Right lung (tissue), 5 donors: ENCODE data around the gene IFITM1. TPM values are rescaled to one million over a fixed set of nuclear protein-coding genes. Genes with fewer than 3 reads are reported as not detected.
"Not testable (repeated sequence)": the region's sequence is repeated elsewhere in the genome, so short reads cannot be mapped to it uniquely, and the experiment has no call there.

Source experiments
- DNase-seq, 2 donors: peaks; one replicate each; pipeline ENCODE4 v3.0.0-alpha.2; 2013
- polyA plus RNA-seq, 5 donors: library from polyadenylated mRNA; unstranded; fragments of 120-200 nt; gene quantifications; one replicate each; pipeline versions ENCODE4 v1.2.1 to v1.2.3, GENCODE V29; 2013; ENCODE audit warnings: inconsistent platforms in 1 of 5, low replicate concordance in 1 of 5; ENCODE audit not compliant: insufficient read length in 5 of 5, insufficient read depth in 1 of 5

Gene IFITM1
- polyA plus RNA-seq, 5 donors: 9.3 to 14.1 (median 13.2) TPM

DNA sequence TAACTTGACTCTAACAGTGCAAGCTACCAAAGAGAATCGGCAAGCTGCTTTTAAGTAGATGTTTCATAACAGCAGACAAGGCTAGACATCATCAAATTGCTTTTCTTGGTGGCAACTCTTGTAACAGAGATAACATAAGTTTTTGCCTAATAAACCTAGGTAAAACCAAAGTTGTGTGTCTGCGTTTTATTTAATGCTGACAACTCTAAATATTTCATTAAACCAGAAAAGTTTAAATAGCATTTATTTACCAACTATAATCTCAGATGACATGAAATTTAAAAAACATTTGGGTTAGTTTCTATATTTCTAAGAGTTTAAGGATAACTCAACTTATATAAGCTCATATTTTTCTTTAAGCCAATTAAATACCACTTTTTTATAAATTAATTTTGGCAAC, 26.1 kb downstream of the IFITM1 start:
- no peak for DNase-seq

DNA sequence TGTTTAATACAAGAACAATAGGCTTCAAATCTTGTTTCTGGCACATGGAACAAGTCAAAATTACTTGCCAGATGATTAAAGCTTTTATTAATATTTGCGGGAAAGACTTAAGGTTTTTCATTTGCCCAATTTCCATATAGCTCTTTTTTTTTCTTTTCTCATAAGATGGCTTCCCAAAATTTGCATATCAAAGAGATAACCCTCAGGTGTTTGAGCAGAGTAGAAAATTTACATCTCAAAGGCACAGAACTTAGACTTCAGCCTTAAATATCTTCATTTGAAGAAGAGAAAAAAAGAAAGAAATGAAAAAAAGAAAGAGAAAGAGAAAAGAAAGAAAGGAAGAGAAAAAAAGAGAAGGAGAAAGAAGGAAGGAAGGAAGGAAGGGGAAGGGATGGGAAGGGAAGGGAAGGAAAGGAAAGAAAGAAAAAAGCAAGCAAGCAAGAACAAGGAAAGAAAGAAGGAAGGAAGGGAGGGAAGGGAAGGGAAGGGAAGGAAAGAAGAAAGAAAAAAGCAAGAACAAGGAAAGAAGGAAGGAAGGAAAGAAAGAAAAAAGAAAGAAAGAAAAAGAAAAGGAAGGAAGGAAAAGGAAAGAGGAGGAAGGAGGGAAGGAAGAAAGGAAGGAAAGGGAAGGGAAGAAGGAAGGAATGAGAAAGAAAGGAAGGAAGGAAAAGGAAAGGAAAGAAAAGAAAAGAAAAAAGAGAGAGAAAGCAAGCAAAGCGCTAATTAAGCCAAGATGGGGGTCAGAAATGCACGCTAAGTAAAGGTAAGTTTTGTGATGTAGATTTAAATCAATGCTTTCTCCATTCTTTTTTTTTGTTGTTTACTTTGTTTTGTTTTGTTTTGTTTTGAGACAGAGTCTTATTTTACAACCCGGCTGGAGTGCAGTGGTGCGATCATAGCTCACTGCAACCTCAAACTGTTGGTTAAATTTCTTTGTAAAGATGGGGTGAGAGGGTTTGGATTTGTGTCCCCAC, 27.0 kb downstream of the IFITM1 start:
- no peak for DNase-seq

DNA sequence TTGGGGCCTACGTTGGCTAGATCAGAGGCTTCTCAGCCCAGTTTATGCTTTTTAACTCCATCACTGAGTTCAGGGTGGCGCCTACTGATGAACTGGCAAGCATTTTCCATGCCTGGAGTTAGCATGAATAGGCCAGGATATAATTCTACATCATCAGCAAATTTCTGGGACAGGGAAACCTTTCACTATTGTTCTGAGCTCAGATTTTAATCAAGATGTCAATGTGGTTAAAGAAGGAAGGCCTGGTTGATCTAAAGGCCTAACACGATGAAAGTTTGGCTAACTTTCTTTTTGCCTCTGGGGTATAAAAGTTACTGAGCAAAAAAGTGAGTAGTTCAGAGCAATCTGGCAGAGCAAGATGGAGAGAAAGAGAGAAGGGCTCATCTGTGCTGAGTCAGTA, 28.5 kb downstream of the IFITM1 start:
- no peak for DNase-seq

DNA sequence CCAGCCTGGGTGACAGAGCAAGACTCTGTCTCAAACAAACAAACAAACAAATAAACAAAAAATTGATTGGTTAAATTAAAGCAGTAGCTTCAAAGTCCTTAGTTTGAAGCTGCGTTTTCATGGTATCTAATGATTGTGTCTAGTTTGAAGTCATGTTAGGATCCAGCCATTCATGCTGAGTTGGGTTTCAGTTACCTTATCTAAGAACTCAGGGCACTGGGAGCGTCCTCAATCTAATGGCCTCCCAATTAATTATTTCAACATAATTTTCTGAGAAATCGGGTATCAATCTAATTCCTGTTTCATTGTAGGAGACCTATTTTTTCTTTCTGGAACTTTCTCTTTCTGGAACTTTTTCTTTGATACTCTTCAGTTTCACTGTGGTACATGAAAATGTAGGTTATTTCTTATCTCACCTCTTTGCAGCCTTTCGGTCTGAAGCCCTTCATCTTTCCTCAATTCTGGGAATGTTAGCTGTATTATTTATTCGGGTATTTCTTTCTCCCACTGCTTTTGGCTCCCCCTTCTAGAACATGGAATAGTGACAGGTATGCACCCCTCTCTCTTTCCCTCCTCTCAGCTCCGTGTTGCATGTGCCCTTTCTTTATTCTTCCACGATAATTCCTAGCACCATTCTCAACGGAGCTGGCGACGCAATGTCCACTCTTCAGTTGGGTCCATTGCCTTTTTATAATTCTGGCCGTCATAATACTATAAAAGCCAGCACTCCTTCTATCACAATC, 31.2 kb downstream of the IFITM1 start:
- DNase-seq: no peak

DNA sequence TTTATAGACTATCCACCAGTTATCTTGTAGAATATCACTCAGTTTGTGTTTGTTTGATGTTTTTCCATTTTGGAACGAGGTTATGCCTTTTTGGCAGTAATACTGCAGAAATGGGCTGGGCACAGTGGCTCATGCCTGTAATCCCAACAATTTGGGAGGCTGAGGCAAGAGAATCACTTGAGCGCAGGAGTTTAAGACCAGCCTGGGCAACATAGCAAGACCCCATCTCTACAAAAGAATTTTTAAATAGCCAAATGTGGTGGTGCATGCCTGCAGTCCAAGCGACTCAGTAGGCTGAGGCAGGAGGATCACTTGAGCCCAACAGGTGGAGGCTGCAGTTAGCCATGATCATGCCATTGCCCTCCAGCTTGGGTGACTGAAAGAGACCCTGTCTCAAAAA, 32.7 kb downstream of the IFITM1 start:
- DNase-seq: no peak

DNA sequence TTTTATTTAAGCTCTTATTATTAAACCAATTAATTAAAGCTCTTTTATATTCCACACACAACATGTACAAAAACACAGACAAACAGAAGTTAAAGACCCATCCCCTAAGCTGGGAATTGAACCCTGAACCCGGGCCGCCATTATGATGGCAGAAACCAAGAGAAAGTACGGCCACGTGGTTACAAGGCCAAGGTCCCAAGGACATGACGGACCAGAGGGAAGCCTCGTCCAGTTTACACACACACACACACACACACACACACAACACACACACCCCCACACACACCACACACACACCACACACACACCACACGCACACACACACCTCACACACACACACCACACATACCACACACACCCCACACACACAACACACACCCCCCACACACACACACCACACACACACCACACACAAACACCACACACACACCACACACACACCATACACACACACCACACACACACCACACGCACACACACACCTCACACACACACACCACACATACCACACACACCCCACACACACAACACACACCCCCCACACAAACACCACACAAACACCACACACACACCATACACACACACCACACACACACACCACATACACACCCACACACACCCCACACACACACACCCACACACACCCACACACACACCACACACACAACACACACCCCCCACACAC, 35.6 kb downstream of the IFITM1 start:
- DNase-seq: not testable (repeated sequence)

DNA sequence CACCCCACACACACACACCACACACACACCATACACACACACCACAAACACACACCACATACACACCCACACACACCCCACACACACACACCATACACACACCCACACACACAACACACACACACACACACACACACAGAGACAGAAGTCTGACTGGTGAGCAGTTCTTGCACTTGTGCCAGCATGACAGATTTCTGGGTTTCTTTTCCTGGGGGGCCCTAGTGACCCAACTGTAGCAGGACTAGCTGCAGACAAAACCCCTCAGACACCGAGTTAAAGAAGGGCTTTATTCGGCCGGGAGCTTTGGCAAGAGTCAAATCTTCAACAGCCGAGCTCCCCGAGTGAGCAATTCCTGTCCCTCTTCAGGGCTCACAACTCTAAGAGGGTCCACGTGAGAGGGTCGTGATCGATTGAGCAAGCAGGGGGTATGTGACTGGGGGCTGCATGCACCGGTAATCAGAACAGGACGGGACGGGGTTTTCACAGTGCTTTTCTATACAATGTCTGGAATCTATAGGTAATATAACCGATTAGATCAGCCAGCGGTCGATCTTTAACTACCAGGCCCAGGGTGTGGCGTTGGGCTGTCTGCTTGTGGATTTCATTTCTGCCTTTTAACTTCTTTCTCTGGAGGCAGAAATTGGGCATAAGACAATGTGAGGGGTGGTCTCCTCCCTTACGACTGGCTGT, 36.3 kb downstream of the IFITM1 start:
- DNase-seq: not testable (repeated sequence)

DNA sequence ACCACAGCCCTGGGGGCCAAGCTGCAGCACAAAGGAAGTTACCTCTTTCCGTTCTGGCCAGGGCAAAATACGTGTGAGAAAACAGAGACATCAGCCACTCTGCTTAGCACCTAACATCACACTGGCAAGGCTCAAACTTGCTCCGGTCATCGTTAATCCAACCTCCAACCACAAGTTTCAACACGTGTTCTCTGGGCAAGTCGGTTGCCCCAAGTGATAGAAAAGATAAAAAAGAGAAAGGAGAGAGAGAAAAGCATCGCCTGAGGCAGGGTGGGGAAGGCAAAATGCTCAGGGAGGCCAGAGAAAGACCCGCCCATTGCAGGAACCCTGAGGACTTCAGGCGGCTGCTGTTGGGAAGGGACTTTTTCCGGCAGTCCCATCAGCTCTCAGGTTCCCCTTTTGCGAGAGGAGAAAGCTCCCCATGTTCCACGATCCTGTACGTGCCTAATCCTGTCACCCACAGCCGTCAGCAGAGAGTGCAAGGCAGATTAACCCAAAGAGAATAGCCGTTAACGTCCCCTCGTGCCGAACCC, 36.9 kb downstream of the IFITM1 start:
- no peak for DNase-seq

DNA sequence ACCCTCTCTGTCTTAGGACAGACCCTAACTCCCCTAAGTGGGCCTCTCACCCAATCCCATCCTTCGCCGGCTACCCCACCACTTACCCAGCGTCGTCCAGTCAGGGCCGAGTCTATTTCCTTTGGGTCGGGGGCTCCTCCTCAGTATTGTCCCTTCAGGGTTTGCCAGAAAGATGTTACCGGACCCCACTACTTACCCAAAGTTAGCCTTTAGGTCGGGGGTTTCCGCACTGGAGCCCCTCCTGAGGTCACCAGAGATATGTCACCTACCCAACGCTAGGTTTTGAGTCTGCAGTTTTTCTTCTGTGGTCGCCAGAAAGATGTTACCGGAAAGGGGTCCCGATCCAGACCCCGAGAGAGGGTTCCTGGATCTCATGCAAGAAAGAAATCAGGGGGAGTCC, 37.6 kb downstream of the IFITM1 start:
- no peak for DNase-seq

DNA sequence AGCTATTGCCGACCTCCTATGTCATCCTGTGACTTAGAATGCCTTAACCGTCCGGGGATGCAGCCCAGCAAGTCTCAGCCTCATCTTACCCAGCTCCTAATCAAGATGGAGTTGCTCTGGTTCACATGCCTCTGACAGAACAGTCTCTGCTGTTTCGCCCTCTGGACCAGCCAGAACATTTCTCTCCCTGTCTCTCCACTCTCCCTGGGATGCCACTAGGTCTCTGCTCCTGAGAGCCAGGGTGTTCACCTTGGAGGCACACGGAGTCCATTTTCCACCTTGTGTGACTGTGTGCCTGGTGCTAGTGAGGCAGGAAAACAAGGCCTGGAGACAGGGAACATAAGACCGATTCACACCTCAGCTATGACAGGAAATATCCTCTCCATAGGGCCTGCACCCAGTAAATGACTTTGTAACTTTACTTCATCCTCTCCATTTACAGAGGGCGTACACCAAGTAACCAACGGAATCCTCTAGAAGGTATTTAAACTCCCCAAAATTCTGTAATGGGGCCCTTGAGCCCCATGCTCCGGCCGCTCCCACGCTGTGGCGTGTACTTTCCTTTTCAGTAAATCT, 38.7 kb downstream of the IFITM1 start:
- DNase-seq: no peak

DNA sequence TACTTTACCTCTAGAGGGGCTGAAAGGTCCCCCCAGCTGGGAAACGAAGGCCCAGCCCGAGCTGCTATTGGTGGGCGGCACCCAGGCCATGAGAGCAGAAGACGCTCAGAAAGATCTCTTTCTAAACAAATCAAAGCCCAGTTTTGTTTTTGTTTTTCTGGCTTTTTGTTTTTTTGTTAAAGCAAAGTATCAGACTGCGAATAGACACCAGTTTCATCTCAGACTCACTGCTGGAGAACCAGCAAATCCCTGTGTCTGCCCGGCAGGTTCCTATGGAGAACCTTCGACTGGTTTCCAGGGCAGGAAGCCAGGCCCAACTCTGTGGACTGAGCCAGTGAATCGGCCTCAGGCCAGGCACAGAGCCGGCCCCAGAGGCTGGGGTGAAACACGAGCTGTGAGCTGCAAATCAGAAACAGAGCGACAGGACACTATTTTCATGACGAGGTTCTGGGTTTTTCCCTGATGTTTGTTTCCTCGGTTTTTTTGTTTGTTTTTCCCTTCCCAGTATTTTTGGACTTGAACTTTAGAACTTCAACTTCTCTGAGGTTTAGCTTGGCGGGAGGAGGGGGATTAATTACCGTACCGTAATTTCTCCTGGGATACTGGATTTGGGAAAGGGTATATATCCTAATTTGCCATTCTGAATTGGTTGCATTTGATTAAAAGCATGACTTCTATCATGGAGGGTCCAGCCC, 39.5 kb downstream of the IFITM1 start:
- peak; percentile 82 to 91 for DNase-seq

DNA sequence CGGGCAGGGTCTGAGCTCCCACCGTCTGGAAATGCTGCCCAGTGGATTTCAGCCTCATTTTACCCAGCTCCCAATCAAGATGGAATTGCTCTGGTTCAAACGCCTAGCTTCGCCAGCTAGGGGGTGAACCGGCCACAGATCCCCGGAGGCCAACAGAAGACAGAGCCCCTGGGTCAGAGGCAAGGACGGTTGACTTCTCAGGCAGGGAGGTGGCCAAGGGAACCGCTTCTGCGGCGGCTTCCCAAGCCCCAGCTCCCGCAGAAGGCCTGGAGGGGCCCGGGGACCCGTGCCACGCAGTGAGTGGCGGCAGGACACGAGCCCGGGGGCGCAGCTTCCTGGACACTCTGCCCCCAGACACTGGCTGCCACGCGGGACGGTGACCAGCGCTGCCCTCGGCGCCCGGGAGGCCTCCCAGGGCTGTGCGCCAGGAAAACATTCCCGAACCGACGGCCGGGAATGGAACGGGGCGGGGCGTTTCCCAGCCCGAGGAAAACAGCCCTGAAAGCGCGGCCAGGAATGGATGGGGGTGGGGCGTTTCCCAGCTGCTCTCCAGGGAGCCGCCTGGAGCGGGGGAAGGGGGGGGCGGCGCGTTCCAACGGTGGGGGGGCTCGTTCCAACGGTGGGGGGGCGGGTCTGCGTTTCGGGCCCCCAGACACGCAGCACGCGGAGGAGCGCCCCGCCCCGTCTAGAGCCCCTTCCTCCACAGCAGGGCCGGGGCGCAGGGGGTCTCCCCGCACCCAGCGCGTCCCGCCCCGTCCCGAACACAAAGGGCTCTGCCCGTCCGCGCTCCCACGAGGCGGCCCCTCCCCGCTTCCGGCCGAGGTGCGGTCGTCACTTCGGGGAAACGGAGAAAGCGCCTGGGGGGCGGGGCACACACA, 42.0 kb downstream of the IFITM1 start:
- DNase-seq: peak; percentile 97 to 99

DNA sequence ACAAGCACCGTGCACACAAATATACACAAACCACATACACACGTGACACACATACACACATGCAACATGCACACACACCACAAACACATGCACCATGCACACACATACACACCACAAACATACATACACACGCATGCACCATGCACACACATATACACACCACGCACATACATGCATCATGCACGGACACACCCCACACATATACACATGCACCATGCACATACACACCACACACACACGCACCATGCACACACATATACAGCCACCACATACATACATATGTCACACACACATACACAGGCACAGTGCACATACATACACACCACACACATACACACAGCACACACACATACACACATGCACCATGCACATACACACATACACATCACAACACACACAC, 42.8 kb downstream of the IFITM1 start:
- DNase-seq: no peak

DNA sequence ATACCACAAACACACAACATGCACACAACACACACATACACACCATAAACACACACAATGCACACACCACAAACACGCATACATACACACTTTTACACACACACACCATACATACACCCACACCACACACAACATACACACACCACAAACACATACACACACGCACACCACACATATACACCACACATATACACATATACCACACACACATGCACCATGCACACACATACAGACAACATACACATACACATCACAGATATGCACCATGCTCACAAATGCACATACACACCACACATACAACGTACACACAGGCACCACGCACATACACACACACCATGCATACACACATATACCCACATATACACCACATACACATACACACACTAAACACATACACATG, 43.7 kb downstream of the IFITM1 start:
- DNase-seq: no peak

DNA sequence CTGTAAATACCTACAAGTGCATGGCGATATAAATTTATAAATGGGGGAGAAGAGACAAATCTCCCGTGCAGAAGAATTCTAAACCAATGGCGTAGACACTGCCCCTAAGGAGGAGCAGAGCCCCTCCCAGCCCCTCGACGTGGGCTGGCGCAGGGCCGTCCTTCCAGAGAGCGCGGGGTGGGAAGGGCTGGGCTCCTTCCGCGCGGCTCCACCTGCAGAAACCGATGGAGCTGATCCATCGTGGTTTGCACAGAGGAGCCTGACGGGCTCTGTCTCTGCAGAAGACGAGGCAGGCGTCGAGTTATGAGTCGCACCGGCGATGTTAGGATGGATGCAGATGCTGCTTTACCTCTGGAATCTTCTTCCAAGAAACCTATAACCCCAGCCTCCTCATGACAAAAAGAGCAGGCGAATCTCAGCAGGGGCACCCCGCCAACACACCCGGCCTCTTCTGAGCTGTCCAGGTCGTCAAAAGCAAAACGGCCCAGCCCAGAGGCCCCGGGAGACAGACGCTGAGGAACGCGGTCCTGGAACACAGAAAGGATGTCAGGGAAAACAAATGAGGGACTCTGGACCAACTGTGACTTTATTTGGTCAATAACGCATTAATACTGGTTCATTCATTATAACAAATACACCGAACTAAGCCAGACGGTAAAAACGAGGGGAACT, 44.4 kb downstream of the IFITM1 start:
- DNase-seq: no peak

DNA sequence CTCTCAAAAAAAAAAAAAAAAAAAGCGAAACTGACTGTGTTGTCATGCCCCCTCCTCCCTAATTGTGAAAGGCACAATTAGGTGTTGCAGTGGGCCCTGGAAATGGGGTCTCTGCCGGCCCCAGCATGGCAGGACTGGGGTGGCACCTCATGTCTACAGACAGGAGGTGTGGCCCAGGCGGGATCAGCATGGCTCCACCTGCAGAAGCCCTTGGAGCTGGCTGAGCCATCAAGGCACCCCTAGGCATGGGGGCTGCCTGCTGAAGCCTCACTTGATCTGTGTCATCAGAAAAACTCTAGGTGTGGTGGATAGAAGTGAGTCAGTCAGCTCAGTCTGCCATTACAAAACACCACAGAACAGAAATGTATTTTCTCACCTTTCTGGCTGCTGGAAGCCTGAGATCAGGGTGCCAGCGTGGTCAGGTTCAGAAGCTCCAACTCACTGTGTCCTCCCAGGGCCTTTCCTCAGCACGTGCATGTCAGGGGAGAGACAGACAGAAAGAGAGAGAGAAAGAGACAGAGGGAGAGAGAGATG, 45.4 kb downstream of the IFITM1 start:
- DNase-seq: no peak

DNA sequence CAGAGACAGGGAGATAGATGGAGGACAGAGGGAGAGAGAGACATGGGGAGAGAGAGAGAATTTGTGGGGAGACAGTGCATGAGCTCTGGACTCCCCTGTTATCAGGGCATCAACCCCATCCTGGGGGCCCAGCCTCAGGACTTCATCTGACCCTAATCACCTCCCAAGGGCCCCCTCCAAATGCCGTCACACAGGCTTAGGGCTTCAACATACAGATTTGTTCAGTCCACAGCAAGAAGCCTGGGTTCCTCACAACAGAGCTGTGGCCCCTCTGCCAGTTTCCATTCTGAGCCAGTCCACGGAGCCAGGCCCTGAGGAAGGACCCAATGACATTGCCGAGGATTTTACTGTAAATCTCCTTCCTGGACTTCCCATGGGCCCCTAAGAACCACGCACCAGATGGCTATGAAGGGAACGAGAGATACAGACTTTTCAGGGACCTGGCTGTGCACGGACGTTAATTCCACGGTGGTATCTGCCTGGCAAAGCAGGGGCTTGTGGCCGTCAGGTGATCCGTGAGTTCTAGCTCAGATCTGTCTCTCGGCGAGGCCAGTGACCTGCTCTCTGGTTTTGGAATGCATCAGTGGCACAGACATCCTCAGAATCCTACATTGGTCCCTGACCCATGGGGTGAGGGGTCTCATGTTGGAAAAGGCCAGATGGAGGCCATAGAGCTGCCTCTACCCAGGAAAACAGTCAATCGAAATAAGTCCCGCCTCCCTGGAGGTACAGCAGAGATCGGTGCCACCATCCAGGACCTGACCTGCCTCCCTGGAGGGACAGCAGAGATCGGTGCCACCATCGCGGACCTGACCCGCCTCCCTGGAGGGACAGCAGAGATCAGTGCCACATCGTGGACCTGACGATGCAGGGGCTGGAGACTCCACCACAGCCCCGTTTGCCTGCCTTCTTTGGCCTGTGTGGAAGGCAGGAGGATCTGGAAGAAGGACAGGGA, 46.8 kb downstream of the IFITM1 start:
- no peak for DNase-seq
